GM13977 (cell line): ENCODE results near the gene ZNF609.

Source experiments
- DNase-seq: peaks from one replicate; pipeline ENCODE4 v3.0.0; 2012; ENCODE audit warnings: low spot score
- CTCF ChIP-seq: IDR thresholded peaks from 2 replicates; pipeline ENCODE4 v1.5.1; 2012; ENCODE audit warnings: mild to moderate bottlenecking, control low read depth; ENCODE audit not compliant: insufficient read depth; ENCODE audit errors: extremely low read depth, missing control alignments
- in situ Hi-C: fragments of 300-500 bp; cut with MboI; formaldehyde crosslinking; loops from one replicate; pipeline ENCODE4 v1.12.0; 2022; ENCODE audit warnings: low sequenced_read_pairs, low pct_unique_long_range_greater_than_20kb, mixed read lengths, inconsistent platforms; ENCODE audit not compliant: unreplicated experiment

The ZNF609 gene

GRCh38 chr15:64429448-64429847, 30.9 kb upstream of the ZNF609 start:
- no peak for TF ChIP-seq CTCF
- in situ Hi-C loops = loop anchor here (25.0 kb wide), 1 partner anchor 233 kb away; no protein-coding TSS in a partner anchor
- DNase-seq = no peak

GRCh38 chr15:64430000-64430735, 30.2 kb upstream of the ZNF609 start:
- TF ChIP-seq CTCF = no peak
- peak; percentile 19 for DNase-seq
- in situ Hi-C loops = loop anchor here (25.0 kb wide), 1 partner anchor 232 kb away; no protein-coding TSS in a partner anchor

- in situ Hi-C loops = loop anchor here (25.0 kb wide), 1 partner anchor 224 kb away; no protein-coding TSS in a partner anchor
- no peak for TF ChIP-seq CTCF
- DNase-seq = no peak
Measured at GRCh38 chr15:64437982-64438381, 22.4 kb upstream of the ZNF609 start.

GRCh38 chr15:64438653-64439447, 21.5 kb upstream of the ZNF609 start:
- TF ChIP-seq CTCF = no peak
- in situ Hi-C loops = loop anchor here (25.0 kb wide), 1 partner anchor 223 kb away; no protein-coding TSS in a partner anchor
- DNase-seq = no peak

- no peak for DNase-seq
- in situ Hi-C loops = loop anchor here (25.0 kb wide), 1 partner anchor 220 kb away; no protein-coding TSS in a partner anchor
- TF ChIP-seq CTCF = no peak
Measured at GRCh38 chr15:64441852-64442251, 18.5 kb upstream of the ZNF609 start.

- no peak for TF ChIP-seq CTCF
- in situ Hi-C loops = loop anchor here (25.0 kb wide), 1 partner anchor 219 kb away; no protein-coding TSS in a partner anchor
- DNase-seq = no peak
Measured at GRCh38 chr15:64443016-64443415, 17.4 kb upstream of the ZNF609 start.
